Fibroblast of lung (primary cell): ENCODE results near the gene SGTA. TPM values are rescaled to one million over a fixed set of nuclear protein-coding genes. Genes with fewer than 3 reads are reported as not detected.

Source experiments
- DNase-seq, 2 donors: peaks; one replicate each; pipeline versions ENCODE4 v3.0.0 to v3.0.0-alpha.2; 2010; ENCODE audit warnings: low read depth in 2 of 2
- H2AFZ ChIP-seq: 2 replicates; pipeline ENCODE4 v1.5.1; 2012; ENCODE audit warnings: low read length, control low read depth, inconsistent platforms
- H3K27ac ChIP-seq: 2 replicates; pipeline ENCODE4 v1.5.1; 2011; ENCODE audit warnings: low read length, control low read depth; ENCODE audit not compliant: insufficient read depth
- H3K27me3 ChIP-seq: 2 replicates; pipeline ENCODE4 v1.5.1; 2011; ENCODE audit warnings: mild to moderate bottlenecking, low read length; ENCODE audit not compliant: control insufficient read depth, insufficient read depth
- H3K36me3 ChIP-seq: 2 replicates; pipeline ENCODE4 v1.5.1; 2011; ENCODE audit warnings: low read length; ENCODE audit not compliant: control insufficient read depth, insufficient read depth
- H3K4me1 ChIP-seq: 2 replicates; pipeline ENCODE4 v1.5.1; 2011; ENCODE audit warnings: low read length; ENCODE audit not compliant: control insufficient read depth, insufficient read depth; ENCODE audit errors: extremely low read depth
- H3K4me2 ChIP-seq: 2 replicates; pipeline ENCODE4 v1.5.1; 2011; ENCODE audit warnings: low read length, control low read depth; ENCODE audit not compliant: insufficient read depth; ENCODE audit errors: extremely low read depth
- H3K4me3 ChIP-seq, 4 experiments: fragments of 200-600 bp in 1 of 4; sonication (generic) in 1 of 4; replicated peaks in 1 of 4; 2 replicates each; pipeline ENCODE4 v1.5.1; 2011 to 2016; ENCODE audit warnings: low read length in 4 of 4, low read depth in 3 of 4, mild to moderate bottlenecking in 3 of 4, control low read depth in 2 of 4, inconsistent platforms in 1 of 4, mixed read lengths in 1 of 4; ENCODE audit not compliant: insufficient read depth in 1 of 4; ENCODE audit errors: control extremely low read depth in 1 of 4
- H3K79me2 ChIP-seq: 2 replicates; pipeline ENCODE4 v1.5.1; 2012; ENCODE audit warnings: mild to moderate bottlenecking, low read length, inconsistent platforms; ENCODE audit not compliant: control insufficient read depth, insufficient read depth
- H3K9ac ChIP-seq: 2 replicates; pipeline ENCODE4 v1.5.1; 2011; ENCODE audit warnings: mild to moderate bottlenecking, low read length, control low read depth; ENCODE audit not compliant: insufficient read depth
- H3K9me3 ChIP-seq: 2 replicates; pipeline ENCODE4 v1.5.1; 2012; ENCODE audit warnings: low read depth, low read length; ENCODE audit not compliant: control insufficient read depth, insufficient read depth
- H4K20me1 ChIP-seq: 2 replicates; pipeline ENCODE4 v1.5.1; 2011; ENCODE audit warnings: low read length; ENCODE audit not compliant: control insufficient read depth, insufficient read depth; ENCODE audit errors: extremely low read depth
- CTCF ChIP-seq, 2 donors: IDR thresholded peaks in 1 of 2; conservative IDR thresholded peaks in 1 of 2; 1 replicate in 1 of 2; 2 replicates in 1 of 2; pipeline ENCODE4 v1.5.1; 2011 to 2012; ENCODE audit warnings: low read length in 2 of 2, control low read depth in 1 of 2, inconsistent platforms in 1 of 2, low read depth in 1 of 2, mild to moderate bottlenecking in 1 of 2
- EZH2 ChIP-seq: IDR thresholded peaks from 2 replicates; pipeline ENCODE4 v1.5.1; 2012; ENCODE audit warnings: low read length, control low read depth, mild to moderate bottlenecking; ENCODE audit errors: missing control alignments
- polyA plus RNA-seq, 2 donors: library from polyadenylated mRNA; depleted of rRNA in 1 of 2; stranded (reverse) in 1 of 2; unstranded in 1 of 2; fragments of >200 nt; gene quantifications; 2 replicates each; pipeline ENCODE4 v1.2.1, GENCODE V29; 2011 to 2012; ENCODE audit warnings: missing spikeins in 1 of 2
- total RNA-seq: library from RNA; depleted of rRNA; stranded (reverse); fragments of >200 nt; gene quantifications from 2 replicates; pipeline ENCODE4 v1.2.1, GENCODE V29; 2014

SGTA gene
- total and polyA plus RNA-seq, 2 donors (not counting 1 experiment from before 2014, with no cell fraction given): 26.8 to 33.4 TPM

- H3K9ac ChIP-seq: no peak overlapping the region
Observed at GRCh38 chr19:2791876-2792275, 8.8 kb upstream of the SGTA start.

GRCh38 chr19:2791440-2791839 is 8.4 kb upstream of the SGTA start:
- DNase-seq: no peak
- H3K4me1 ChIP-seq: no peaks in the 10 kb centered on the region
- H3K9ac ChIP-seq: no peak overlapping the region
- no peaks in the 10 kb centered on the region for H4K20me1 ChIP-seq
- no peak overlapping the region for H3K4me3 ChIP-seq
- no peak overlapping the region for H3K4me2 ChIP-seq
- no peaks in the 10 kb centered on the region for H3K9me3 ChIP-seq
- no peaks in the 10 kb centered on the region for H3K27me3 ChIP-seq
- H3K27ac ChIP-seq: no peak overlapping the region
- peaks cover 11% of the 10 kb centered on the region for H3K79me2 ChIP-seq
- peaks cover 18% of the 10 kb centered on the region for H3K36me3 ChIP-seq
- TF ChIP-seq CTCF (conservative IDR thresholded peaks at IDR 0.05 in 1 of 2, IDR thresholded peaks at IDR 0.05 in 1 of 2; ENCODE audit: low read depth in 1 of 2, low read length in 2 of 2) (no peak), EZH2 (no peak)
- H2AFZ ChIP-seq: no peak overlapping the region

More at GRCh38 chr19:2791876-2792275, 8.8 kb upstream of the SGTA start:
- H3K4me3 ChIP-seq: no peak overlapping the region
- TF ChIP-seq CTCF (conservative IDR thresholded peaks at IDR 0.05 in 1 of 2, IDR thresholded peaks at IDR 0.05 in 1 of 2; ENCODE audit: low read depth in 1 of 2, low read length in 2 of 2): no peak
- no peak for TF ChIP-seq EZH2
- no peak overlapping the region for H3K27ac ChIP-seq
- peaks cover 19% of the 10 kb centered on the region for H3K36me3 ChIP-seq
- H3K79me2 ChIP-seq: peaks cover 10% of the 10 kb centered on the region
- no peaks in the 10 kb centered on the region for H3K4me1 ChIP-seq
- DNase-seq: no peak
- no peak overlapping the region for H2AFZ ChIP-seq
- H3K4me2 ChIP-seq: no peak overlapping the region
- no peaks in the 10 kb centered on the region for H4K20me1 ChIP-seq
- H3K27me3 ChIP-seq: no peaks in the 10 kb centered on the region
- no peaks in the 10 kb centered on the region for H3K9me3 ChIP-seq

GRCh38 chr19:2790557-2791271 is 7.6 kb upstream of the SGTA start:
- H4K20me1 ChIP-seq: no peaks in the 10 kb centered on the region
- no peak overlapping the region for H3K27ac ChIP-seq
- no peak overlapping the region for H3K4me3 ChIP-seq
- peaks cover 18% of the 10 kb centered on the region for H3K79me2 ChIP-seq
- H3K9me3 ChIP-seq: no peaks in the 10 kb centered on the region
- H3K36me3 ChIP-seq: peaks cover 13% of the 10 kb centered on the region
- TF ChIP-seq CTCF (conservative IDR thresholded peaks at IDR 0.05 in 1 of 2, IDR thresholded peaks at IDR 0.05 in 1 of 2; ENCODE audit: low read depth in 1 of 2, low read length in 2 of 2) (no peak), EZH2 (no peak)
- H2AFZ ChIP-seq: no peak overlapping the region
- no peak overlapping the region for H3K4me2 ChIP-seq
- no peaks in the 10 kb centered on the region for H3K4me1 ChIP-seq
- no peak for DNase-seq
- no peaks in the 10 kb centered on the region for H3K27me3 ChIP-seq
- no peak overlapping the region for H3K9ac ChIP-seq
